Peyer's patch (tissue), 4 donors: ENCODE data around the gene STT3B. TPM values are rescaled to one million over a fixed set of nuclear protein-coding genes. Genes with fewer than 3 reads are reported as not detected.

ENCODE experiments used
- DNase-seq, 3 donors: peaks; one replicate each; pipeline ENCODE4 v3.0.0-alpha.2; 2017 to 2019
- H3K27ac ChIP-seq, 4 donors: fragments of 200-600 bp; sonication (generic); one replicate each; pipeline ENCODE4 v1.5.1; 2016 to 2019
- H3K27me3 ChIP-seq, 2 donors: fragments of 200-600 bp; sonication (generic); one replicate each; pipeline ENCODE4 v1.5.1; 2019
- H3K36me3 ChIP-seq, 3 donors: fragments of 200-600 bp; sonication (generic); one replicate each; pipeline ENCODE4 v1.5.1; 2016 to 2019
- H3K4me1 ChIP-seq, 4 donors: fragments of 200-600 bp; sonication (generic); one replicate each; pipeline ENCODE4 v1.5.1; 2016 to 2019
- H3K4me3 ChIP-seq, 4 donors: fragments of 200-600 bp; sonication (generic); 1 replicate in 3 of 4; 2 replicates in 1 of 4; pipeline ENCODE4 v1.5.1; 2016 to 2019; ENCODE audit warnings: mild to moderate bottlenecking in 1 of 4
- H3K9me3 ChIP-seq, 4 donors: fragments of 200-600 bp; sonication (generic); one replicate each; pipeline ENCODE4 v1.5.1; 2016 to 2019; ENCODE audit warnings: mild to moderate bottlenecking in 1 of 4
- CTCF ChIP-seq, 6 experiments: fragments of 450-650 bp in 4 of 6; fragments of 200-600 bp in 2 of 6; sonication (generic) in 1 of 6; IDR thresholded peaks; one replicate each; pipeline ENCODE4 v1.5.1; 2017 to 2019; ENCODE audit warnings: antibody characterized with exemption in 6 of 6, mild to moderate bottlenecking in 3 of 6, moderate library complexity in 1 of 6
- POLR2A ChIP-seq, 2 donors: fragments of 450-650 bp; IDR thresholded peaks; one replicate each; pipeline ENCODE4 v1.5.1; 2017; ENCODE audit warnings: antibody characterized with exemption in 2 of 2, mild to moderate bottlenecking in 2 of 2, moderate library complexity in 2 of 2
- total RNA-seq, 4 donors: library from RNA; depleted of rRNA; stranded (reverse); fragments of >200 nt; gene quantifications; one replicate each; pipeline ENCODE4 v1.1.0, GENCODE V29; 2016

STT3B gene
- 100 to 1,000 TPM in 3 of 4 donors, 10 to 100 TPM in 1; 83.9 to 179 (median 144) TPM for total RNA-seq

GRCh38 chr3:31532587-31533168, at the start of gene STT3B:
TSS of gene STT3B (plus strand) at chr3:31532925. CDS start at chr3:31532999, 74 bp downstream.
- H3K27me3 ChIP-seq: no peaks in the 10 kb centered on the region
- peak; percentile 76 to 97 for TF ChIP-seq POLR2A (IDR thresholded peaks at IDR 0.05)
- TF ChIP-seq CTCF (IDR thresholded peaks at IDR 0.05): no peak
- peak within 1 kb of the TSS; percentile 94 to 99 (median 98) for H3K27ac ChIP-seq
- H3K4me3 ChIP-seq: peak within 1 kb of the TSS; percentile 80 to 97 (median 93)
- H3K4me1 ChIP-seq: peaks cover 0 to 32% (median 15%) of the 10 kb centered on the region in 4 donors
- H3K36me3 ChIP-seq: no peaks in the 10 kb centered on the region
- peak in 2 of 3 donors; percentile 66 to 91 for DNase-seq
- no peaks in the 10 kb centered on the region for H3K9me3 ChIP-seq

GRCh38 chr3:31483776-31484175, 48.9 kb upstream of the STT3B start:
- DNase-seq: no peak
- H3K27me3 ChIP-seq: no peaks in the 10 kb centered on the region

GRCh38 chr3:31485196-31485595, 47.5 kb upstream of the STT3B start:
- H3K9me3 ChIP-seq: no peaks in the 10 kb centered on the region
- no peaks in the 10 kb centered on the region for H3K4me1 ChIP-seq
- DNase-seq: no peak
- no peaks in the 10 kb centered on the region for H3K27me3 ChIP-seq
- H3K4me3 ChIP-seq: no peak overlapping the region
- TF ChIP-seq POLR2A (IDR thresholded peaks at IDR 0.05) (no peak), CTCF (IDR thresholded peaks at IDR 0.05) (no peak)
- H3K36me3 ChIP-seq: no peaks in the 10 kb centered on the region
- H3K27ac ChIP-seq: no peak overlapping the region

More at GRCh38 chr3:31483776-31484175, 48.9 kb upstream of the STT3B start:
- no peak overlapping the region for H3K27ac ChIP-seq
- H3K9me3 ChIP-seq: no peaks in the 10 kb centered on the region
- H3K4me1 ChIP-seq: no peaks in the 10 kb centered on the region
- no peaks in the 10 kb centered on the region for H3K36me3 ChIP-seq
- no peak overlapping the region for H3K4me3 ChIP-seq
- TF ChIP-seq POLR2A (IDR thresholded peaks at IDR 0.05): no peak
- TF ChIP-seq CTCF (IDR thresholded peaks at IDR 0.05): no peak

GRCh38 chr3:31486865-31487533, 45.7 kb upstream of the STT3B start:
- peaks cover 0 to 7% (median 0%) of the 10 kb centered on the region in 4 donors for H3K9me3 ChIP-seq
- DNase-seq: no peak
- TF ChIP-seq POLR2A (IDR thresholded peaks at IDR 0.05) (no peak), CTCF (IDR thresholded peaks at IDR 0.05) (no peak)
- no peaks in the 10 kb centered on the region for H3K36me3 ChIP-seq
- H3K4me3 ChIP-seq: no peak overlapping the region
- no peaks in the 10 kb centered on the region for H3K27me3 ChIP-seq
- H3K27ac ChIP-seq: no peak overlapping the region
- no peaks in the 10 kb centered on the region for H3K4me1 ChIP-seq

- no peak for DNase-seq
- H3K4me3 ChIP-seq: no peak overlapping the region
- peaks cover 0 to 7% (median 2%) of the 10 kb centered on the region in 4 donors for H3K9me3 ChIP-seq
- H3K4me1 ChIP-seq: no peaks in the 10 kb centered on the region
- no peaks in the 10 kb centered on the region for H3K36me3 ChIP-seq
- TF ChIP-seq CTCF (IDR thresholded peaks at IDR 0.05): no peak
- TF ChIP-seq POLR2A (IDR thresholded peaks at IDR 0.05): no peak
- H3K27ac ChIP-seq: no peak overlapping the region
- H3K27me3 ChIP-seq: no peaks in the 10 kb centered on the region
These were observed 44.2 kb upstream of the STT3B start for GRCh38 chr3:31488475-31489017.
